Endodermal cell (in vitro differentiated cells): ENCODE results near the gene PSMB3. TPM values are rescaled to one million over a fixed set of nuclear protein-coding genes. Genes with fewer than 3 reads are reported as not detected.

Source experiments
- DNase-seq: peaks from one replicate; pipeline ENCODE4 v3.0.0-alpha.2; 2017
- H3K27ac ChIP-seq: 2 replicates; pipeline ENCODE4 v1.5.1; 2013; ENCODE audit warnings: mild to moderate bottlenecking, low read depth, low read length, moderate library complexity
- H3K27me3 ChIP-seq: 2 replicates; pipeline ENCODE4 v1.6.1; 2013; ENCODE audit warnings: mild to moderate bottlenecking, low read length, moderate library complexity; ENCODE audit not compliant: insufficient read depth, control insufficient read depth, poor library complexity, severe bottlenecking
- H3K36me3 ChIP-seq: 2 replicates; pipeline ENCODE4 v1.7.0; 2013; ENCODE audit warnings: mild to moderate bottlenecking, low read length, moderate library complexity; ENCODE audit not compliant: control insufficient read depth, insufficient read depth
- H3K4me1 ChIP-seq: one replicate; pipeline ENCODE4 v1.7.0; 2013; ENCODE audit warnings: low read length; ENCODE audit not compliant: control insufficient read depth, insufficient read depth
- H3K4me3 ChIP-seq: 2 replicates; pipeline ENCODE4 v1.5.1; 2013; ENCODE audit warnings: mild to moderate bottlenecking, low read length, moderate library complexity
- H3K9ac ChIP-seq: 2 replicates; pipeline ENCODE4 v1.6.1; 2013; ENCODE audit warnings: mild to moderate bottlenecking, low read length, moderate library complexity; ENCODE audit not compliant: poor library complexity, severe bottlenecking; ENCODE audit errors: extremely low read depth
- H3K9me3 ChIP-seq: 2 replicates; pipeline ENCODE4 v1.6.1; 2013; ENCODE audit warnings: mild to moderate bottlenecking, low read length, moderate library complexity; ENCODE audit not compliant: control insufficient read depth
- H3K27ac Mint-ChIP-seq: 2 replicates; pipeline ENCODE4 v1.8.0; 2020; ENCODE audit warnings: mixed read lengths
- H3K27me3 Mint-ChIP-seq: 2 replicates; pipeline ENCODE4 v1.8.0; 2021; ENCODE audit warnings: mild to moderate bottlenecking, mixed read lengths; ENCODE audit not compliant: insufficient read depth
- H3K36me3 Mint-ChIP-seq: 2 replicates; pipeline ENCODE4 v1.8.0; 2020; ENCODE audit warnings: low read depth, mixed read lengths
- H3K4me1 Mint-ChIP-seq: 2 replicates; pipeline ENCODE4 v1.8.0; 2020; ENCODE audit warnings: mixed read lengths
- H3K4me3 Mint-ChIP-seq: 2 replicates; pipeline ENCODE4 v1.8.0; 2020; ENCODE audit warnings: mild to moderate bottlenecking, moderate library complexity, mixed read lengths
- H3K9me3 Mint-ChIP-seq: 2 replicates; pipeline ENCODE4 v1.8.0; 2020; ENCODE audit warnings: mild to moderate bottlenecking, mixed read lengths
- WGBS, 2 experiments: methylation state at CpG; one replicate each; pipeline versions ENCODE4 v1.1.5 to v1.1.7; 2013; ENCODE audit warnings: missing lambda C conversion rate in 2 of 2, mixed read lengths in 1 of 2; ENCODE audit not compliant: insufficient coverage in 1 of 2, insufficient read length in 1 of 2; 5-methylcytosine and 5-hydroxymethylcytosine counted together
- total RNA-seq, 2 donors: library from RNA; stranded (reverse); fragmentation: NEBNext Ultra II Directional in 1 of 2; extraction: Animal tissue kit (Norgen Biotek cat#: 25700) in 1 of 2; gene quantifications; 2 replicates in 1 of 2; 3 replicates in 1 of 2; pipeline ENCODE4 v1.2.1, GENCODE V29; 2021
- TF ChIP-seq, protein P1 (sequence below): fragments of 200-600 bp; sonication (generic); conservative IDR thresholded peaks from 2 replicates; pipeline ENCODE4 v1.5.0; 2021; ENCODE audit warnings: antibody characterized with exemption, mild to moderate bottlenecking

PSMB3 gene
- total RNA-seq, 2 donors from 2014 or later = 192 to 244 TPM

DNA sequence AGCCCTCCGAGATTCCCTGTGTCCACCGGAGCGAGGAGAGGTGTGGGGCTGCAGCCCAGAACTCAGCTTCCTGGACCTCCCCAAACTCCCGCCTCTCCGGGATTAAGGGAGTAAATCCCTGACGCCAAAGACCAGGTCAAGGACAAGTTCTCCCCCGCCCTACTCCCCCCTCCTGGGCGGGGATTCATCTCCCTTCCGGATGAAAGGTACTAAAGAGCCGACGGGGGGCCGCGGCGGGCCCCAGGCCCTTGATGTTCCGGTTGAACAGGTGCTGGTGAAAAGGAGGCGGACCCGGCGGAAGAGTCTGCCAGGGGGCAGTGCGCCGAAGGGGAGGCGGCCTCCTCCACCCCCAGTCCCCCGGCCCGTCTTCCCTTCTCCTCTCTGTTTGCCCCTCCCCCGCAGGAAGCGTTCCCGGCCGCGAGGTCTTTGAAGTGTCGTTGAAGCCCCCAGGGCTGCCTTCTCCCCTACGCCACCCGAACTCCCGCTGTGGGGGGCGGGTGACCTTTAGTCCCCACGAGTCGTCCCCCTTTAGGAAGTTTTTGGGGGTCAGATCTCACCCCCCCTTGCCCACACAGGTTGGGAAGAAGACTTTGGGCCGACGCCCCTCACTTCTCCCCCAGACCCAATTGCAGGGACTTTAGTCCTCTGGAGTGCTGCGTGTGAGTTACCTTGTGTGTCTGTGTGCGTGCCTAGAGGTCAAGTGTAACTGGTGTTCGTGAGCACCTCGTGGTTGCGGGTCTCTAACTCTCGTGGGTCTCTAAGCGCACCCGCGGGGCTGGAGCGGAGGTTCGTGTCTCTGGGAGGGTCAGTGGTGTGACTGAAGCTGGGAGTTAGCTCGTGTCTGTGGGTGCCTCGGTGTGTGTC is 48.6 kb upstream of the PSMB3 start:
- no peaks in the 10 kb centered on the region for H3K4me1 ChIP-seq
- H3K27me3 ChIP-seq = peaks cover 16% of the 10 kb centered on the region
- H3K27ac ChIP-seq = no peak overlapping the region
- H3K4me3 ChIP-seq = peak overlapping the region; percentile 95
- peak overlapping the region; percentile 80 for H3K9ac ChIP-seq
- DNase-seq = peak; percentile 100
- peaks cover 14% of the 10 kb centered on the region for H3K36me3 Mint-ChIP-seq
- peak overlapping the region; percentile 83 for H3K4me3 Mint-ChIP-seq
- no peaks in the 10 kb centered on the region for H3K9me3 Mint-ChIP-seq
- TF ChIP-seq, protein P1, sequence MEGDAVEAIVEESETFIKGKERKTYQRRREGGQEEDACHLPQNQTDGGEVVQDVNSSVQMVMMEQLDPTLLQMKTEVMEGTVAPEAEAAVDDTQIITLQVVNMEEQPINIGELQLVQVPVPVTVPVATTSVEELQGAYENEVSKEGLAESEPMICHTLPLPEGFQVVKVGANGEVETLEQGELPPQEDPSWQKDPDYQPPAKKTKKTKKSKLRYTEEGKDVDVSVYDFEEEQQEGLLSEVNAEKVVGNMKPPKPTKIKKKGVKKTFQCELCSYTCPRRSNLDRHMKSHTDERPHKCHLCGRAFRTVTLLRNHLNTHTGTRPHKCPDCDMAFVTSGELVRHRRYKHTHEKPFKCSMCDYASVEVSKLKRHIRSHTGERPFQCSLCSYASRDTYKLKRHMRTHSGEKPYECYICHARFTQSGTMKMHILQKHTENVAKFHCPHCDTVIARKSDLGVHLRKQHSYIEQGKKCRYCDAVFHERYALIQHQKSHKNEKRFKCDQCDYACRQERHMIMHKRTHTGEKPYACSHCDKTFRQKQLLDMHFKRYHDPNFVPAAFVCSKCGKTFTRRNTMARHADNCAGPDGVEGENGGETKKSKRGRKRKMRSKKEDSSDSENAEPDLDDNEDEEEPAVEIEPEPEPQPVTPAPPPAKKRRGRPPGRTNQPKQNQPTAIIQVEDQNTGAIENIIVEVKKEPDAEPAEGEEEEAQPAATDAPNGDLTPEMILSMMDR = no peak
- WGBS, 2 experiments = 0 to 1% methylated on average over 20 to 48 of the region's 50 CpGs
- H3K4me1 Mint-ChIP-seq = peaks cover 40% of the 10 kb centered on the region
- peak overlapping the region; percentile 92 for H3K27ac Mint-ChIP-seq
- peaks cover 50% of the 10 kb centered on the region for H3K27me3 Mint-ChIP-seq
- peaks cover 16% of the 10 kb centered on the region for H3K36me3 ChIP-seq
- no peaks in the 10 kb centered on the region for H3K9me3 ChIP-seq

DNA sequence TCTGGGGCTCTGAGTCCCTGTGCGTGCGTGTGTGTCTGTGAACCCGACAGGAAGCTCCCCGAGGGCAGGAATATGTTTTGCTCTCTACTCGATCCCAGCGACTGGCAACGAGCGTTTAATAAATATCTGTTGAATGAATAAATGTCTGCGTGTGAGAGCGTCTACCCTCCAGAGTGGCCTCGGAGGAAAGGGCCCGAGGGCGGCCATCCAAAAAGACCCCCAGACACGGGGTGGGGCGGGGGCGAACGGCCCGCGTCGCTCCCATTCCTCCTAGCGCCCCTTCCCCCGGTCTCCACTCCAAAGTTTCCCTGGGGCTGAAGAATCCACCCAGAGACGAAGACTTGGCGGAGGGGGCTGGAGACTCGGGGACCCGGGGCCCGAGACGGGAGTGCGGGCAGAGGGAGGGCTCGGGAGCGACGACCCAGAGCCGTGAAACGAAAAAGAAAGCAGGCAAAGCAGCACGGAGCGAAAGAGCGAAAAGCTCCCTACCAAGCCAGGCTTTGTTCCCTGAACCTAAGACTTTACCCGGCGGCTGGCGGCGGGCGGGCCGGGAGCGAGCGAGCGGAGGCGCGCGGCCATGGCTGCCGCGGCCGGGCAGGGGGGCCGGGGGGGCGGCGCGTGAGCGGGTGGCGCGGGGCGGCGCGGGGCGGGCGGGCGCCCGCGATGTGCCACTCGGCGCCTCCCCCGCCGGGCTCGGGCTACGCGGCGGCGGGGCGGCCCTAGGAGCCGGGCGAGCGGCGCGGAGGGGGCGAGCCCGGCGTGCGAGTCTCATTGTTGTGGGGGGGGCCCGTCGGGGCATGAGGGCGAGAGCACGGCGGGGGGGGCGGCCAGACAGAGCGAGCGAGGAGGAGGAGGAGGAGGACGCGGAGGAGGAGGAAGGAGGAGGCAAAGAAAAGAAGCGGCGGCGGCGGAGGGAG is 47.7 kb upstream of the PSMB3 start, which contains the start of gene MLLT6:
MLLT6 (plus strand) TSS at position 668 of the 917 bp plus-strand sequence. CDS start 360 bp downstream, outside the sequence.
- Histone ChIP-seq H3K9me3 (no peaks in the 10 kb centered on the region), H3K9ac (peak within 1 kb of the TSS; percentile 80), H3K4me1 (peaks cover 2% of the 10 kb centered on the region), H3K4me3 (peak within 1 kb of the TSS; percentile 95), H3K27ac (peak within 1 kb of the TSS; percentile 87), H3K27me3 (peaks cover 16% of the 10 kb centered on the region), H3K36me3 (peaks cover 25% of the 10 kb centered on the region)
- Mint-ChIP-seq H3K9me3 (no peaks in the 10 kb centered on the region), H3K36me3 (peaks cover 21% of the 10 kb centered on the region), H3K4me3 (peak within 1 kb of the TSS; percentile 83), H3K27me3 (peaks cover 42% of the 10 kb centered on the region), H3K4me1 (peaks cover 46% of the 10 kb centered on the region), H3K27ac (peak within 1 kb of the TSS; percentile 92)
- TF ChIP-seq, protein P1 = no peak
- peak; percentile 92 for DNase-seq
- 0 to 2% methylated on average over 13 to 84 of the region's 100 CpGs for WGBS, 2 experiments

DNA sequence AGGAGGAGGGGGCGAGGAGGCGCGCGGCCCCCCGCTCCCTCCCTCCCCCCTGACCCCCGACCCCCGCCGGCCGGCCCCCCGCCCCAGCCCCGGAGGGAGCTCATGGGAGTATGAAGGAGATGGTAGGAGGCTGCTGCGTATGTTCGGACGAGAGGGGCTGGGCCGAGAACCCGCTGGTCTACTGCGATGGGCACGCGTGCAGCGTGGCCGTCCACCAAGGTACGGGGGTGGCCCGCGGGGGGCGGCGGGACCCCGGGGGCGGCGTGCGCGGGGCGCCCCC is 47.1 kb upstream of the PSMB3 start:
- H3K27me3 ChIP-seq = peaks cover 16% of the 10 kb centered on the region

More for the DNA sequence above, 47.1 kb upstream of the PSMB3 start:
- peaks cover 31% of the 10 kb centered on the region for H3K36me3 ChIP-seq
- Mint-ChIP-seq H3K27me3 (peaks cover 36% of the 10 kb centered on the region), H3K36me3 (peaks cover 27% of the 10 kb centered on the region), H3K4me1 (peaks cover 48% of the 10 kb centered on the region), H3K4me3 (peak overlapping the region; percentile 83), H3K27ac (no peak overlapping the region), H3K9me3 (no peaks in the 10 kb centered on the region)
- 0% methylated on average over 21 of the region's 32 CpGs; no CpG with 5 or more reads in 1 of the 2 experiments for WGBS, 2 experiments
- no peak for DNase-seq
- TF ChIP-seq, protein P1 = no peak
- H3K4me3 ChIP-seq = peak overlapping the region; percentile 91
- H3K27ac ChIP-seq = no peak overlapping the region
- no peak overlapping the region for H3K9ac ChIP-seq
- H3K9me3 ChIP-seq = no peaks in the 10 kb centered on the region
- peaks cover 8% of the 10 kb centered on the region for H3K4me1 ChIP-seq
